Breast epithelium (tissue), 4 donors: ENCODE results near the gene BEX4. TPM values are rescaled to one million over a fixed set of nuclear protein-coding genes. Genes with fewer than 3 reads are reported as not detected.

Experiments
- DNase-seq, 2 donors: peaks; one replicate each; pipeline ENCODE4 v3.0.0-alpha.2; 2019; ENCODE audit warnings: low spot score in 2 of 2
- H3K27ac ChIP-seq, 2 donors: fragments of 200-600 bp; sonication (generic) in 1 of 2; one replicate each; pipeline ENCODE4 v1.5.1; 2016 to 2019; ENCODE audit warnings: mild to moderate bottlenecking in 1 of 2
- H3K27me3 ChIP-seq, 2 donors: fragments of 200-600 bp; sonication (generic) in 1 of 2; one replicate each; pipeline versions ENCODE4 v1.5.1 to v1.6.0; 2017 to 2019; ENCODE audit warnings: control low read depth in 1 of 2, mild to moderate bottlenecking in 1 of 2
- H3K36me3 ChIP-seq: fragments of 200-600 bp; one replicate; pipeline ENCODE4 v1.5.1; 2019
- H3K4me1 ChIP-seq, 2 donors: fragments of 200-600 bp; sonication (generic); one replicate each; pipeline ENCODE4 v1.5.1; 2016 to 2019; ENCODE audit warnings: control low read depth in 1 of 2
- H3K4me3 ChIP-seq, 3 donors: fragments of 200-600 bp; sonication (generic); 1 replicate in 2 of 3; 2 replicates in 1 of 3; pipeline ENCODE4 v1.5.1; 2016 to 2019; ENCODE audit warnings: mild to moderate bottlenecking in 3 of 3, moderate library complexity in 2 of 3
- H3K9me3 ChIP-seq, 2 donors: fragments of 200-600 bp; sonication (generic) in 1 of 2; one replicate each; pipeline ENCODE4 v1.5.1; 2016 to 2019; ENCODE audit warnings: control low read depth in 1 of 2
- POLR2A ChIP-seq: fragments of 450-650 bp; IDR thresholded peaks from one replicate; pipeline ENCODE4 v1.6.1; 2016; ENCODE audit warnings: antibody characterized with exemption, mild to moderate bottlenecking, moderate library complexity
- POLR2AphosphoS5 ChIP-seq, 3 donors: sonication (generic); formaldehyde crosslinking; IDR thresholded peaks; one replicate each; pipeline ENCODE4 v1.6.1; 2017; ENCODE audit warnings: antibody characterized with exemption in 3 of 3
- intact Hi-C: fragments of 100-400 bp; cut with DNase I; formaldehyde crosslinking; loops from one replicate; pipeline ENCODE4 v1.15.1; 2023; ENCODE audit warnings: low total_unique reads
- total RNA-seq, 3 donors: library from RNA; depleted of rRNA; stranded (reverse); fragments of >200 nt; gene quantifications; one replicate each; pipeline ENCODE4 v1.1.0, GENCODE V29; 2016
- TF ChIP-seq, protein P1 (sequence below), 3 donors: fragments of 450-650 bp; IDR thresholded peaks; one replicate each; pipeline ENCODE4 v1.5.1; 2016 to 2017; ENCODE audit warnings: antibody characterized with exemption in 3 of 3, mild to moderate bottlenecking in 3 of 3, moderate library complexity in 3 of 3

Gene BEX4
- total RNA-seq, 3 donors from 2014 or later, result 21.9 to 44.2 (median 41.9) TPM

DNA sequence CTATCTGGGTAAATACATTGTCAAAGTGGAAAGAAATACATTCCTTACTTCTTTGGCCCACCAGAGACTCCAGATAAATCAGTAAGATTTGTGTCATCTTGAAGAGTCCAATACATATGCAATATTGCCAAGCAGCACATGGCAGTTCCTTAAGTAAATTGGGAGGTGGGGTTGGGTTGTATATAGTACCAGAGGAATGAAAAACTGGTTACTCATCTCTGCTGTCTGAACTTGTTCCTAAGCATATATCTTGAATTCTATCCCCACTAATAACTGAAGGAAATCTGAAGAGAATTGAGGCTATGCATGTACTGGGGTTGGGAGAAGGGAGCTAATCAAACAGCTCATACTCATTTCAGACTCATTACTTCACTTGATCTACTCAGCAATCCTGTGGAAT is 25.2 kb downstream of the BEX4 start:
- intact Hi-C loops, result no loop called here

DNA sequence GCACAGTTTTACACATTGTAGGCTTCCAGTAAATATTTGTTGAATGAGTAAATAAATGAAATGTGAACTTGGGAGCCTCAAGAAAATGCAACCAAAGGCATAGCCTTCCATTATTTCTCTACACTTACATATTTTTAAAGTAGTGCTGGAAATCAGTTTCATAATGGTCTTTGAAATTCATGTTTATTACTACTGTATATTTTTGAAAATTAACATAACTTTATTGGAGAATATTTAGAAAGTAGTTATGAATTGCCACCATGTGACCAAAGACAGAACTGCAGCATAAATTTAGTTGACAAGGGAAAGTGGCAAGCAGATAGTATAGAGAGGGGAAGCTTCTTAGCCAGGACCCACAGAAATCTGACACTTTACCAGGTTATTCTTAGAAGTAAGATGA is 33.6 kb downstream of the BEX4 start:
- Histone ChIP-seq H3K27me3 (peaks cover 0 to 11% of the 10 kb centered on the region in 2 donors), H3K4me3 (no peak overlapping the region), H3K27ac (no peak overlapping the region), H3K4me1 (no peaks in the 10 kb centered on the region), H3K9me3 (no peaks in the 10 kb centered on the region), H3K36me3 (no peaks in the 10 kb centered on the region)
- no peak for DNase-seq
- TF ChIP-seq POLR2AphosphoS5 (IDR thresholded peaks at IDR 0.05), result no peak
- TF ChIP-seq POLR2A, result no peak
- TF ChIP-seq, protein P1, sequence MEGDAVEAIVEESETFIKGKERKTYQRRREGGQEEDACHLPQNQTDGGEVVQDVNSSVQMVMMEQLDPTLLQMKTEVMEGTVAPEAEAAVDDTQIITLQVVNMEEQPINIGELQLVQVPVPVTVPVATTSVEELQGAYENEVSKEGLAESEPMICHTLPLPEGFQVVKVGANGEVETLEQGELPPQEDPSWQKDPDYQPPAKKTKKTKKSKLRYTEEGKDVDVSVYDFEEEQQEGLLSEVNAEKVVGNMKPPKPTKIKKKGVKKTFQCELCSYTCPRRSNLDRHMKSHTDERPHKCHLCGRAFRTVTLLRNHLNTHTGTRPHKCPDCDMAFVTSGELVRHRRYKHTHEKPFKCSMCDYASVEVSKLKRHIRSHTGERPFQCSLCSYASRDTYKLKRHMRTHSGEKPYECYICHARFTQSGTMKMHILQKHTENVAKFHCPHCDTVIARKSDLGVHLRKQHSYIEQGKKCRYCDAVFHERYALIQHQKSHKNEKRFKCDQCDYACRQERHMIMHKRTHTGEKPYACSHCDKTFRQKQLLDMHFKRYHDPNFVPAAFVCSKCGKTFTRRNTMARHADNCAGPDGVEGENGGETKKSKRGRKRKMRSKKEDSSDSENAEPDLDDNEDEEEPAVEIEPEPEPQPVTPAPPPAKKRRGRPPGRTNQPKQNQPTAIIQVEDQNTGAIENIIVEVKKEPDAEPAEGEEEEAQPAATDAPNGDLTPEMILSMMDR (IDR thresholded peaks at IDR 0.05), result peak in 1 of 3 donors; percentile 24
- intact Hi-C loops, result no loop called here

More for the DNA sequence above, 25.2 kb downstream of the BEX4 start:
- Histone ChIP-seq H3K9me3 (no peaks in the 10 kb centered on the region), H3K27ac (no peak overlapping the region), H3K36me3 (no peaks in the 10 kb centered on the region), H3K4me1 (no peaks in the 10 kb centered on the region), H3K4me3 (no peak overlapping the region), H3K27me3 (peaks cover 0 to 29% of the 10 kb centered on the region in 2 donors)
- DNase-seq, result no peak
- no peak for TF ChIP-seq POLR2A
- TF ChIP-seq POLR2AphosphoS5 (IDR thresholded peaks at IDR 0.05), result no peak
- TF ChIP-seq, protein P1 (IDR thresholded peaks at IDR 0.05), result no peak

DNA sequence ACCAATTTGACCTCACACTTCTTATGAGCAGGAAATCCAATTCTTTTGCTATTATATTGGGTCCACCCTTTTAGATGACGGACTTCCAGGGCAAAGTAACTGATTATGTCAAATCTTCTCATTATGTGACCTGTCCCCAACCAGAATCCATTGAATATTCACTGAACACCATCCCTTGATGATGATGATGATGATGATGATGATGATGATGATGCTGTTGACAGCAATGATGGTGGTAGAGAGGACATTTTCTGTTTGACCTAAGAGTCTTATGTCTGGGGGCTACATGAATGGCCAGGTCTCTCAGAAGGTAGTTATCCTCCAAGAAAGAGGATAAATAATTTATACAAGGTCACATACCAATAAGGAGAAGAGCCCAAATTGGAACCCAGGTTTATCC is 34.9 kb downstream of the BEX4 start:
- no peak for TF ChIP-seq POLR2A
- no peak for TF ChIP-seq POLR2AphosphoS5 (IDR thresholded peaks at IDR 0.05)
- TF ChIP-seq, protein P1 (IDR thresholded peaks at IDR 0.05), result no peak
- Histone ChIP-seq H3K4me3 (no peak overlapping the region), H3K4me1 (no peaks in the 10 kb centered on the region), H3K27ac (no peak overlapping the region), H3K9me3 (no peaks in the 10 kb centered on the region), H3K36me3 (no peaks in the 10 kb centered on the region), H3K27me3 (peaks cover 0 to 15% of the 10 kb centered on the region in 2 donors)
- intact Hi-C loops, result no loop called here
- DNase-seq, result no peak

DNA sequence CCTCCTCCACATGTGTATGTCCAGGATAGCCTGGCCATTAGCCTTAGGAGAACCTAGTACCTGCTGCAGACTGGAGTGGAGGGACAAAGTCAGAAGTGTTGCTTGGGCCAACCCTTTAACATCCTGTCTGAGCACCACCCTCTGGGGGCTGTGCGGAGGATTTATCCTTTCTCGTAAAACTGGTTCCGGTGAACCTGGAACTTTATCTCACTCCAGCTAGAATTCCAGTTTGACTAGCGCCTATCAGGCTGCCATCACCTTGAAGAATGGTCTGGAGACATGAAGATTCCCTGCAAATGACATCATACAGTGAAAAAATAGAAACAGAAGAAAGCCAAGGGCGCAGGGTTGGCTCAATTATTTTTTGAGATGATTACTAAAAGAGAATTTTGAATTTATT is 36.1 kb downstream of the BEX4 start:
- H3K36me3 ChIP-seq, result no peaks in the 10 kb centered on the region
- DNase-seq, result no peak
- H3K4me1 ChIP-seq, result no peaks in the 10 kb centered on the region
- intact Hi-C loops, result no loop called here
- peaks cover 0 to 24% of the 10 kb centered on the region in 2 donors for H3K27me3 ChIP-seq
- no peaks in the 10 kb centered on the region for H3K9me3 ChIP-seq
- no peak overlapping the region for H3K4me3 ChIP-seq
- TF ChIP-seq POLR2A (no peak), POLR2AphosphoS5 (IDR thresholded peaks at IDR 0.05) (no peak)
- TF ChIP-seq, protein P1 (IDR thresholded peaks at IDR 0.05), result no peak
- peak overlapping the region in 1 of 2 donors; percentile 0 for H3K27ac ChIP-seq

DNA sequence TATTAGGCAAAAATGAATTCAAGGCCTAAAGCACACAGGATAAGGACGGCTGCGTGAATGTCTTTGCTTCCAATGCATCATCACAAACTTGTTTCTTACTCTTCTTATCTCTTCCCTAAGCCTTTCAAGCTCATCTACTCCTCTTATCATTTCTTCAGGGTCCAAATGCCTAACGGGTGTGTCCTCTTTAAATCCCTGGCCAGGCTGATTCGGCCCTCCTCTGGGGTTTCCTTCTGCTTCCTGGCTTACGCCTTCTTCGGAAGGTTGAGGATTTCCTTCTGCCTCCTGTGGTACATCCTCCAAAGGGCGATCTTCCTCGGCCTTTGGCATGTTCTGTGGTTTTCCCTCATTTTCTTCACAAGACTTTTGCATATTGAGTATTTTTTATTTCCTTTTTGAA is 38.7 kb downstream of the BEX4 start:
- Histone ChIP-seq H3K27me3 (peaks cover 0 to 37% of the 10 kb centered on the region in 2 donors), H3K4me3 (peak overlapping the region; percentile 55 to 72 (median 61)), H3K36me3 (no peaks in the 10 kb centered on the region), H3K9me3 (no peaks in the 10 kb centered on the region), H3K27ac (peak overlapping the region; percentile 80 to 90), H3K4me1 (no peaks in the 10 kb centered on the region)
- TF ChIP-seq POLR2A (no peak), POLR2AphosphoS5 (IDR thresholded peaks at IDR 0.05) (no peak)
- TF ChIP-seq, protein P1 (IDR thresholded peaks at IDR 0.05), result no peak
- DNase-seq, result no peak
- intact Hi-C loops, result no loop called here
